H9 (cell line): ENCODE data around the gene TMEM184A. TPM values are rescaled to one million over a fixed set of nuclear protein-coding genes. Genes with fewer than 3 reads are reported as not detected.

Experiments used
- DNase-seq: peaks from one replicate; pipeline ENCODE4 v3.0.0-alpha.2; 2017
- H2AFZ ChIP-seq: one replicate; pipeline ENCODE4 v1.6.1; 2013; ENCODE audit warnings: mild to moderate bottlenecking, low read length, control low read depth, moderate library complexity
- H2AK5ac ChIP-seq: 2 replicates; pipeline ENCODE4 v1.6.1; 2013; ENCODE audit warnings: low read length, control low read depth, mixed read lengths; ENCODE audit not compliant: insufficient read length
- H2BK120ac ChIP-seq: one replicate; pipeline ENCODE4 v1.6.1; 2013; ENCODE audit warnings: low read depth, mild to moderate bottlenecking, low read length, control low read depth, inconsistent platforms; ENCODE audit not compliant: poor library complexity, severe bottlenecking
- H2BK12ac ChIP-seq: 2 replicates; pipeline ENCODE4 v1.6.1; 2013; ENCODE audit warnings: low read length, control low read depth, mixed read lengths, low read depth; ENCODE audit not compliant: insufficient read length
- H2BK15ac ChIP-seq: 2 replicates; pipeline ENCODE4 v1.6.1; 2013; ENCODE audit warnings: low read depth, low read length, control low read depth
- H2BK20ac ChIP-seq: one replicate; pipeline ENCODE4 v1.6.1; 2013; ENCODE audit warnings: low read depth, mild to moderate bottlenecking, low read length, control low read depth, inconsistent platforms; ENCODE audit not compliant: poor library complexity, severe bottlenecking
- H2BK5ac ChIP-seq: 2 replicates; pipeline ENCODE4 v1.6.1; 2013; ENCODE audit warnings: low read length, control low read depth, mixed read lengths; ENCODE audit not compliant: insufficient read length
- H3K14ac ChIP-seq: 2 replicates; pipeline ENCODE4 v1.6.1; 2013; ENCODE audit warnings: low read length, control low read depth; ENCODE audit not compliant: insufficient read depth
- H3K18ac ChIP-seq: 2 replicates; pipeline ENCODE4 v1.6.1; 2013; ENCODE audit warnings: low read depth, mild to moderate bottlenecking, mixed read lengths, low read length, control low read depth; ENCODE audit not compliant: insufficient read length
- H3K23ac ChIP-seq: 2 replicates; pipeline ENCODE4 v1.6.1; 2013; ENCODE audit warnings: low read length, control low read depth, mixed read lengths, low read depth; ENCODE audit not compliant: insufficient read length
- H3K23me2 ChIP-seq: 2 replicates; pipeline ENCODE4 v1.6.1; 2013; ENCODE audit warnings: low read depth, mild to moderate bottlenecking, mixed read lengths, low read length, control low read depth; ENCODE audit not compliant: insufficient read length, poor library complexity, severe bottlenecking
- H3K27ac ChIP-seq: 2 replicates; pipeline ENCODE4 v1.5.1; 2013; ENCODE audit warnings: low read length, control low read depth, mixed read lengths, low read depth; ENCODE audit not compliant: insufficient read length
- H3K27me3 ChIP-seq: 2 replicates; pipeline ENCODE4 v1.6.1; 2013; ENCODE audit warnings: low read length, control low read depth, inconsistent platforms; ENCODE audit not compliant: insufficient read depth
- H3K4ac ChIP-seq: 2 replicates; pipeline ENCODE4 v1.6.1; 2013; ENCODE audit warnings: low read depth, mild to moderate bottlenecking, control low read depth, inconsistent platforms, low read length, moderate library complexity
- H3K4me1 ChIP-seq: 2 replicates; pipeline ENCODE4 v1.6.1; 2013; ENCODE audit warnings: low read length, control low read depth, inconsistent platforms; ENCODE audit not compliant: insufficient read depth
- H3K4me2 ChIP-seq: 2 replicates; pipeline ENCODE4 v1.6.1; 2013; ENCODE audit warnings: low read length, control low read depth, mixed read lengths; ENCODE audit not compliant: insufficient read length, insufficient read depth
- H3K56ac ChIP-seq: 2 replicates; pipeline ENCODE4 v1.6.1; 2013; ENCODE audit warnings: low read depth, mild to moderate bottlenecking, mixed read lengths, low read length, control low read depth; ENCODE audit not compliant: insufficient read length
- H3K79me1 ChIP-seq: 2 replicates; pipeline ENCODE4 v1.6.1; 2013; ENCODE audit warnings: low read depth, mild to moderate bottlenecking, moderate library complexity, low read length, control low read depth, inconsistent platforms; ENCODE audit not compliant: insufficient read depth, poor library complexity, severe bottlenecking
- H3K79me2 ChIP-seq: 2 replicates; pipeline ENCODE4 v1.6.1; 2013; ENCODE audit warnings: low read length, control low read depth, inconsistent platforms; ENCODE audit not compliant: insufficient read depth
- H3K9ac ChIP-seq: 2 replicates; pipeline ENCODE4 v1.6.1; 2013; ENCODE audit warnings: low read length, control low read depth, mixed read lengths; ENCODE audit not compliant: insufficient read length; ENCODE audit errors: extremely low read depth
- H3K9me3 ChIP-seq: one replicate; pipeline ENCODE4 v1.6.1; 2013; ENCODE audit warnings: low read depth, low read length, inconsistent platforms; ENCODE audit not compliant: control insufficient read depth
- H3T11ph ChIP-seq: one replicate; pipeline ENCODE4 v1.6.1; 2013; ENCODE audit warnings: mild to moderate bottlenecking, low read length, control low read depth, inconsistent platforms
- H4K20me1 ChIP-seq: one replicate; pipeline ENCODE4 v1.6.1; 2013; ENCODE audit not compliant: control insufficient read depth, insufficient read length, insufficient read depth
- H4K5ac ChIP-seq: 2 replicates; pipeline ENCODE4 v1.6.1; 2013; ENCODE audit warnings: low read depth, mild to moderate bottlenecking, mixed read lengths, low read length, control low read depth; ENCODE audit not compliant: insufficient read length
- H4K8ac ChIP-seq: replicated peaks from 2 replicates; pipeline ENCODE4 v1.6.1; 2013; ENCODE audit warnings: low read length, control low read depth, mixed read lengths, low read depth; ENCODE audit not compliant: insufficient read length
- H4K91ac ChIP-seq: 2 replicates; pipeline ENCODE4 v1.6.1; 2013; ENCODE audit warnings: low read depth, mild to moderate bottlenecking, moderate library complexity, mixed read lengths, low read length, control low read depth; ENCODE audit not compliant: insufficient read length
- H3K27ac Mint-ChIP-seq, 3 experiments: 2 replicates in 2 of 3; 3 replicates in 1 of 3; pipeline ENCODE4 v1.8.0; 2020 to 2021; ENCODE audit warnings: mixed read lengths in 3 of 3, mild to moderate bottlenecking in 1 of 3, moderate library complexity in 1 of 3
- H3K27me3 Mint-ChIP-seq: 2 replicates; pipeline ENCODE4 v1.8.0; 2021; ENCODE audit warnings: low read depth, mild to moderate bottlenecking, moderate library complexity, mixed read lengths
- H3K36me3 Mint-ChIP-seq, 3 experiments: 2 replicates in 2 of 3; 3 replicates in 1 of 3; pipeline ENCODE4 v1.8.0; 2020 to 2021; ENCODE audit warnings: low read depth in 3 of 3, mixed read lengths in 3 of 3; ENCODE audit not compliant: insufficient read depth in 1 of 3
- H3K4me1 Mint-ChIP-seq, 2 experiments: 2 replicates each; pipeline ENCODE4 v1.8.0; 2020; ENCODE audit warnings: mixed read lengths in 2 of 2
- H3K4me3 Mint-ChIP-seq, 2 experiments: 2 replicates in 1 of 2; 3 replicates in 1 of 2; pipeline ENCODE4 v1.8.0; 2020 to 2021; ENCODE audit warnings: mild to moderate bottlenecking in 2 of 2, mixed read lengths in 2 of 2, moderate library complexity in 1 of 2
- H3K9me3 Mint-ChIP-seq, 2 experiments: 2 replicates in 1 of 2; 3 replicates in 1 of 2; pipeline ENCODE4 v1.8.0; 2020; ENCODE audit warnings: mild to moderate bottlenecking in 2 of 2, mixed read lengths in 2 of 2, moderate library complexity in 1 of 2
- WGBS: extraction: QIAGEN DNeasy Blood & Tissue Kit; methylation state at CpG from one replicate; pipeline ENCODE4 v1.1.7; 2013; ENCODE audit warnings: missing lambda C conversion rate, low lambda C conversion rate, mixed read lengths; ENCODE audit not compliant: insufficient read length; ENCODE audit errors: extremely low coverage; 5-methylcytosine and 5-hydroxymethylcytosine counted together
- total RNA-seq: library from RNA; stranded (reverse); gene quantifications from 2 replicates; pipeline ENCODE4 v1.2.1, GENCODE V29; 2021
- TF ChIP-seq, protein P1 (sequence below): fragments of 200-600 bp; sonication (generic); conservative IDR thresholded peaks from 3 replicates; pipeline ENCODE4 v1.8.0; 2021; ENCODE audit warnings: antibody characterized with exemption, mild to moderate bottlenecking

Gene TMEM184A
- total RNA-seq, 1 experiment from 2014 or later: 1.3 TPM

DNA sequence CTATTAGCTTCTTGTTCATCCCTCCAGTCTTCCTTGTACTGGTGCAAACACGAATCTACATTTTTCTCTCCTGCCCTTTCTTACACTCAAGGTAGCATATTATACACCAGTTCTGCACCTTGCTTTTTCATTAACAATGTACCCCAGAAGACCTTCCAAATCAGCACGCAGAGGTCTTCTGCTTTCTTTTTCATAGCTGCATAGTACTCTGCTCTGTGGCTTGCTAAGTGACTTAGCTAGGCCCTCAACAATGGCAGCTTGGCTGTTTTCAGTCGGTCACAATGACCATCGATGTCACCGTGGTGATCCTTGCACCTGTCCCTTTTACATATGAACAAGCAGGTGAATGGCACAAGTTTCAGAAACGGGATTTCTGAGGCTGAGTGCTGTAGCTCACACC is 30.6 kb downstream of the TMEM184A start:
- Mint-ChIP-seq H3K27me3 (peaks cover 2% of the 10 kb centered on the region), H3K4me1 (peaks cover 8 to 22% of the 10 kb centered on the region in 2 experiments), H3K4me3 (no peak overlapping the region), H3K27ac (0 out of 7 replicates have a peak overlapping the region, but pooled peaks of 1 of the 3 experiments have one; percentile 19), H3K36me3 (no peaks in the 10 kb centered on the region), H3K9me3 (no peaks in the 10 kb centered on the region)
- Histone ChIP-seq H3K4me2 (no peak overlapping the region), H3K79me2 (no peaks in the 10 kb centered on the region), H4K91ac (no peak overlapping the region), H4K8ac (no peak overlapping the region), H2BK12ac (no peak overlapping the region), H3K27me3 (no peaks in the 10 kb centered on the region), H3K79me1 (no peaks in the 10 kb centered on the region), H2AFZ (no peak overlapping the region), H2BK120ac (no peak overlapping the region), H3K56ac (no peak overlapping the region), H4K20me1 (no peaks in the 10 kb centered on the region), H2BK5ac (no peak overlapping the region), H3K4ac (no peak overlapping the region), H2BK15ac (no peak overlapping the region), H3K23ac (no peak overlapping the region), H3T11ph (no peak overlapping the region), H3K23me2 (no peaks in the 10 kb centered on the region), H3K9me3 (no peaks in the 10 kb centered on the region), H2AK5ac (no peak overlapping the region), H2BK20ac (no peak overlapping the region), H3K18ac (no peak overlapping the region), H3K27ac (no peak overlapping the region), H4K5ac (no peak overlapping the region), H3K14ac (no peak overlapping the region), H3K4me1 (no peaks in the 10 kb centered on the region), H3K9ac (no peak overlapping the region)
- no peak for DNase-seq
- TF ChIP-seq, protein P1, sequence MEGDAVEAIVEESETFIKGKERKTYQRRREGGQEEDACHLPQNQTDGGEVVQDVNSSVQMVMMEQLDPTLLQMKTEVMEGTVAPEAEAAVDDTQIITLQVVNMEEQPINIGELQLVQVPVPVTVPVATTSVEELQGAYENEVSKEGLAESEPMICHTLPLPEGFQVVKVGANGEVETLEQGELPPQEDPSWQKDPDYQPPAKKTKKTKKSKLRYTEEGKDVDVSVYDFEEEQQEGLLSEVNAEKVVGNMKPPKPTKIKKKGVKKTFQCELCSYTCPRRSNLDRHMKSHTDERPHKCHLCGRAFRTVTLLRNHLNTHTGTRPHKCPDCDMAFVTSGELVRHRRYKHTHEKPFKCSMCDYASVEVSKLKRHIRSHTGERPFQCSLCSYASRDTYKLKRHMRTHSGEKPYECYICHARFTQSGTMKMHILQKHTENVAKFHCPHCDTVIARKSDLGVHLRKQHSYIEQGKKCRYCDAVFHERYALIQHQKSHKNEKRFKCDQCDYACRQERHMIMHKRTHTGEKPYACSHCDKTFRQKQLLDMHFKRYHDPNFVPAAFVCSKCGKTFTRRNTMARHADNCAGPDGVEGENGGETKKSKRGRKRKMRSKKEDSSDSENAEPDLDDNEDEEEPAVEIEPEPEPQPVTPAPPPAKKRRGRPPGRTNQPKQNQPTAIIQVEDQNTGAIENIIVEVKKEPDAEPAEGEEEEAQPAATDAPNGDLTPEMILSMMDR: no peak
- no CpG with 5 or more reads among the region's 6 CpGs for WGBS
